Natural killer cell (primary cell): ENCODE data around the gene MEIS2. TPM values are rescaled to one million over a fixed set of nuclear protein-coding genes. Genes with fewer than 3 reads are reported as not detected.

Experiments used
- ATAC-seq, 3 donors: fragments of 150-1000 bp in 2 of 3; fragments of 200-7000 bp in 1 of 3; cut with Tn5 transposase; 1 replicate in 1 of 3; 2 replicates in 2 of 3; pipeline ENCODE4 v1.10.0; 2021; ENCODE audit warnings: mild to moderate bottlenecking in 2 of 3, moderate library complexity in 2 of 3
- DNase-seq, 2 donors: peaks; one replicate each; pipeline versions ENCODE4 v3.0.0 to v3.0.0-alpha.2; 2013 to 2021; ENCODE audit warnings: mixed read lengths in 1 of 2
- H3K27ac ChIP-seq: one replicate; pipeline ENCODE4 v1.5.1; 2013; ENCODE audit warnings: mild to moderate bottlenecking, low read length
- H3K27me3 ChIP-seq: one replicate; pipeline ENCODE4 v1.6.1; 2013; ENCODE audit warnings: low read length; ENCODE audit not compliant: control insufficient read depth, insufficient read depth
- H3K36me3 ChIP-seq: one replicate; pipeline ENCODE4 v1.6.1; 2013; ENCODE audit warnings: low read length; ENCODE audit not compliant: control insufficient read depth, insufficient read depth
- H3K4me1 ChIP-seq: one replicate; pipeline ENCODE4 v1.6.1; 2013; ENCODE audit warnings: low read length; ENCODE audit not compliant: control insufficient read depth, insufficient read depth
- H3K4me3 ChIP-seq: one replicate; pipeline ENCODE4 v1.5.1; 2013; ENCODE audit warnings: low read length
- H3K9me3 ChIP-seq: one replicate; pipeline ENCODE4 v1.6.1; 2013; ENCODE audit warnings: low read length; ENCODE audit not compliant: control insufficient read depth, insufficient read depth
- H3K27ac Mint-ChIP-seq, 2 donors: one replicate each; pipeline ENCODE4 v1.8.0; 2022; ENCODE audit warnings: mild to moderate bottlenecking in 2 of 2, mixed read lengths in 2 of 2, moderate library complexity in 1 of 2
- H3K27me3 Mint-ChIP-seq, 2 donors: one replicate each; pipeline ENCODE4 v1.8.0; 2022; ENCODE audit warnings: low read depth in 2 of 2, mixed read lengths in 2 of 2
- H3K36me3 Mint-ChIP-seq: one replicate; pipeline ENCODE4 v1.8.0; 2022; ENCODE audit warnings: mixed read lengths
- H3K4me1 Mint-ChIP-seq, 2 donors: one replicate each; pipeline ENCODE4 v1.8.0; 2022; ENCODE audit warnings: mixed read lengths in 2 of 2
- H3K4me3 Mint-ChIP-seq: one replicate; pipeline ENCODE4 v1.8.0; 2022; ENCODE audit warnings: mild to moderate bottlenecking, moderate library complexity, mixed read lengths
- H3K9me3 Mint-ChIP-seq, 2 donors: one replicate each; pipeline ENCODE4 v1.8.0; 2022; ENCODE audit warnings: mixed read lengths in 2 of 2
- CTCF ChIP-seq: fragments of 200-600 bp; IDR thresholded peaks from one replicate; pipeline ENCODE4 v1.8.0; 2022; ENCODE audit warnings: antibody characterized with exemption
- WGBS: methylation state at CpG from one replicate; pipeline ENCODE4 v1.1.7; 2013; ENCODE audit warnings: missing lambda C conversion rate; ENCODE audit not compliant: insufficient coverage; 5-methylcytosine and 5-hydroxymethylcytosine counted together
- intact Hi-C: fragments of 100-400 bp; cut with micrococcal nuclease; formaldehyde crosslinking; loops from one replicate; pipeline ENCODE4 v1.14.2; 2022
- total RNA-seq, 4 donors: library from RNA; stranded (reverse); fragments of 120-200 nt in 1 of 4; gene quantifications; one replicate each; pipeline versions ENCODE4 v1.2.3 to v1.2.4, GENCODE V29; 2013 to 2022

The MEIS2 gene
- total RNA-seq, 3 donors from 2014 or later (not counting 1 experiment from before 2014, with no cell fraction given) = 0.35 TPM; not detected in 2

GRCh38 chr15:37053166-37053565, 47.2 kb downstream of the MEIS2 start:
- no peak overlapping the region for H3K27ac Mint-ChIP-seq
- no peaks in the 10 kb centered on the region for H3K9me3 ChIP-seq
- no peak for ATAC-seq

GRCh38 chr15:37050345-37050744, 50.0 kb downstream of the MEIS2 start:
- H3K4me3 ChIP-seq = no peak overlapping the region
- H3K27ac Mint-ChIP-seq = no peak overlapping the region
- no peaks in the 10 kb centered on the region for H3K36me3 ChIP-seq
- no peaks in the 10 kb centered on the region for H3K36me3 Mint-ChIP-seq
- DNase-seq (no peak), ATAC-seq (no peak)
- no peak overlapping the region for H3K4me3 Mint-ChIP-seq
- no peaks in the 10 kb centered on the region for H3K27me3 Mint-ChIP-seq
- no peak for TF ChIP-seq CTCF
- no peaks in the 10 kb centered on the region for H3K4me1 ChIP-seq
- H3K9me3 Mint-ChIP-seq = peaks cover 8 to 10% of the 10 kb centered on the region in 2 donors
- H3K9me3 ChIP-seq = no peaks in the 10 kb centered on the region
- no peaks in the 10 kb centered on the region for H3K4me1 Mint-ChIP-seq
- no peaks in the 10 kb centered on the region for H3K27me3 ChIP-seq
- intact Hi-C loops = no loop called here
- H3K27ac ChIP-seq = no peak overlapping the region
- WGBS = 89% methylated on average over 2 of the region's 3 CpGs

More at GRCh38 chr15:37053166-37053565, 47.2 kb downstream of the MEIS2 start:
- DNase-seq = no peak
- intact Hi-C loops = no loop called here
- no peaks in the 10 kb centered on the region for H3K27me3 ChIP-seq
- no peak overlapping the region for H3K27ac ChIP-seq
- no peak overlapping the region for H3K4me3 Mint-ChIP-seq
- no peaks in the 10 kb centered on the region for H3K36me3 ChIP-seq
- no peaks in the 10 kb centered on the region for H3K4me1 ChIP-seq
- no peaks in the 10 kb centered on the region for H3K4me1 Mint-ChIP-seq
- no peaks in the 10 kb centered on the region for H3K36me3 Mint-ChIP-seq
- H3K27me3 Mint-ChIP-seq = no peaks in the 10 kb centered on the region
- H3K4me3 ChIP-seq = no peak overlapping the region
- TF ChIP-seq CTCF = no peak
- 79% methylated on average over 5 of the region's 6 CpGs for WGBS
- peaks cover 7 to 10% of the 10 kb centered on the region in 2 donors for H3K9me3 Mint-ChIP-seq

GRCh38 chr15:37046876-37047614, 53.3 kb downstream of the MEIS2 start:
- H3K4me3 ChIP-seq = no peak overlapping the region
- DNase-seq = no peak
- no peak overlapping the region for H3K27ac Mint-ChIP-seq
- H3K4me1 Mint-ChIP-seq = no peaks in the 10 kb centered on the region
- H3K27ac ChIP-seq = no peak overlapping the region
- intact Hi-C loops = no loop called here
- no peak for TF ChIP-seq CTCF
- H3K36me3 Mint-ChIP-seq = no peaks in the 10 kb centered on the region
- peaks cover 4 to 12% of the 10 kb centered on the region in 2 donors for H3K9me3 Mint-ChIP-seq
- no peak for ATAC-seq
- no peaks in the 10 kb centered on the region for H3K27me3 Mint-ChIP-seq
- H3K27me3 ChIP-seq = no peaks in the 10 kb centered on the region
- H3K9me3 ChIP-seq = no peaks in the 10 kb centered on the region
- H3K4me3 Mint-ChIP-seq = no peak overlapping the region
- no peaks in the 10 kb centered on the region for H3K36me3 ChIP-seq
- no peaks in the 10 kb centered on the region for H3K4me1 ChIP-seq
